Gastroesophageal sphincter (tissue), 3 donors: Measurements from ENCODE around the gene SGPP2.

Source experiments
- CTCF ChIP-seq, 4 experiments: fragments of 200-600 bp in 2 of 4; fragments of 450-650 bp in 2 of 4; sonication (generic) in 1 of 4; IDR thresholded peaks; one replicate each; pipeline ENCODE4 v1.5.1; 2017 to 2019; ENCODE audit warnings: antibody characterized with exemption in 4 of 4, mild to moderate bottlenecking in 2 of 4, moderate library complexity in 2 of 4
- POLR2A ChIP-seq, 2 donors: fragments of 450-650 bp; IDR thresholded peaks; one replicate each; pipeline ENCODE4 v1.6.1; 2017; ENCODE audit warnings: antibody characterized with exemption in 2 of 2, mild to moderate bottlenecking in 2 of 2, moderate library complexity in 1 of 2
- POLR2AphosphoS5 ChIP-seq: sonication (generic); formaldehyde crosslinking; IDR thresholded peaks from one replicate; pipeline ENCODE4 v1.6.1; 2017; ENCODE audit warnings: antibody characterized with exemption

GRCh38 chr2:222522082-222522481 is 97.7 kb downstream of the SGPP2 start:
- no peak for TF ChIP-seq CTCF (IDR thresholded peaks at IDR 0.05)
- no peak for TF ChIP-seq POLR2A (IDR thresholded peaks at IDR 0.05)
- TF ChIP-seq POLR2AphosphoS5, result no peak
